IPS-20b (cell line): Measurements from ENCODE around the gene TMUB1.

Source experiments
- H3K27ac ChIP-seq: one replicate; pipeline ENCODE4 v1.5.1; 2013; ENCODE audit warnings: low read length
- H3K27me3 ChIP-seq: 2 replicates; pipeline ENCODE4 v1.6.1; 2013; ENCODE audit warnings: mild to moderate bottlenecking, low read length, inconsistent platforms; ENCODE audit not compliant: insufficient read depth
- H3K36me3 ChIP-seq: 2 replicates; pipeline ENCODE4 v1.6.1; 2013; ENCODE audit warnings: low read depth, mild to moderate bottlenecking, inconsistent platforms, low read length, moderate library complexity; ENCODE audit not compliant: insufficient read depth
- H3K4me1 ChIP-seq: 2 replicates; pipeline ENCODE4 v1.6.1; 2013; ENCODE audit warnings: mild to moderate bottlenecking, control low read depth, inconsistent platforms, low read length, moderate library complexity; ENCODE audit not compliant: insufficient read depth
- H3K4me3 ChIP-seq: 2 replicates; pipeline ENCODE4 v1.5.1; 2013; ENCODE audit warnings: mild to moderate bottlenecking, low read length, inconsistent platforms
- H3K9ac ChIP-seq: 2 replicates; pipeline ENCODE4 v1.6.1; 2013; ENCODE audit warnings: low read depth, mild to moderate bottlenecking, inconsistent platforms, low read length, moderate library complexity
- H3K9me3 ChIP-seq: 2 replicates; pipeline ENCODE4 v1.6.1; 2013; ENCODE audit warnings: mild to moderate bottlenecking, low read depth, low read length, inconsistent platforms; ENCODE audit not compliant: insufficient read depth

TMUB1 gene

DNA sequence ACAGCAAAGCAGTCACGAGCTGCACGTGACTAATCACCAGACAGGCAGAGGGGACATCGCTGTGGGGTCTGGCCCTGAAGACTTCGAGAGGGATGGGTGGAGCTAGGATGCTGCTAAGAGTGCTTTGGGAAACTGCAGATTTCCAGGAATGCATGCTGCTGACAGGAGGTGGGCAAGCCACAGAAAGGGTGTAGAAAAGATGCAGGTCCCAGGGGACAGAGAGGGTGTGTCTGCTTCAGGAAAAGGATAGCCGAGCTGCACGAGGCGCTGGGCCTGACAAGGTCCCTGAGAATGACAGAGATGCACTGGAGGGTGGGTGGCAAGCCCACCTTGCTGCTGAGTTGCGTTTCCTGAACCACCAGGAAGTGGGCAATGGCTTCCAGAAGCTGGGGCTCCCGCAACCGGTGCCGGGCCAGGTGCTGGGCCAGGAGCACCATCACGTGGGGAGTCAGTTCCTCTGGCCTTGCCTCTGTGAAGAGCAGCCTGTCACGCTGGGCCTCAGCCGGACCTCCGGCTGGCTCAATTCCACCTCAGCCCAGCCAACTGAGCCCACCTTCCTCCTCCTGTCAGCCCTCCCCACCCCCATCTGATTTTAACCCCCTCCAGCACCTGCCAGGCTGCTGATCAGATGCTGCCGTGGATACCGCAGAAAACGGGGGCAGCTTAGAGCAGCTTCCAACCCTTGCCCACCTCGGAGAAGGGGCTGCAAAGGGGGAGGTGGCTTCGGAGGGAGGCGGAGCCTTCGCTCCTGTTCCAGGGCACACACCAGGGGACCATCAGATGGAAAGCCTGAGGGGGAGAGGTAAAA is 4.9 kb downstream of the TMUB1 start:
- H3K27ac ChIP-seq, result no peak overlapping the region
- peaks cover 5% of the 10 kb centered on the region for H3K4me1 ChIP-seq
- H3K9me3 ChIP-seq, result no peaks in the 10 kb centered on the region
- H3K27me3 ChIP-seq, result no peaks in the 10 kb centered on the region
- H3K9ac ChIP-seq, result no peak overlapping the region
- no peak overlapping the region for H3K4me3 ChIP-seq
- peaks cover 31% of the 10 kb centered on the region for H3K36me3 ChIP-seq

DNA sequence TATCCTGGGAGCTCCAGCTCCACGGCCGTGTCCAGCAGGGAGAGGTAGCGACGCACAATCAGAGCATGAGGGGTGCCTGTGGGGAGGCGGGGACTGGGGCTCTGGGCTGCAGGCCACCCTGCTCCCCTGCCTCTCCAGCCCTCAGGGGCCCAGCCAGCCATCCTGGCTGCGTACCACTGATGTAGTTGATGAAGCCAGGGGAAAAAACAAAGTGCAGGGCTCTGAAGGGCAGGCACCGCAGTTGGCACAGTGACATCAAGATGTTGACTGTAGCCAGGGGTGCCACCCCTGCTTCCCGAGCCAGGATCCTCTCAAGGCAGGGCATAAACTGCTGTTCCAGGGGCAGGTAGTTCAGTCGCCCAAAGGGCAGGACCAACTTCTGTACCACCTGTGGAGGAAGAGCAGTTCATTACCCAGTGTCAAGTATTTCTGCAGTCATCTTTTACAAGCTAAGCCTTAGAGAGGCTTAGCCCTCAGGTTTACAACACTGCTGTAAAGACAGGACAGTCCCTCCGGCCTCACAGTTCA is 5.5 kb downstream of the TMUB1 start:
- Histone ChIP-seq H3K27me3 (no peaks in the 10 kb centered on the region), H3K4me3 (no peak overlapping the region), H3K9ac (no peak overlapping the region), H3K4me1 (peaks cover 5% of the 10 kb centered on the region), H3K27ac (no peak overlapping the region), H3K9me3 (no peaks in the 10 kb centered on the region), H3K36me3 (peaks cover 31% of the 10 kb centered on the region)

DNA sequence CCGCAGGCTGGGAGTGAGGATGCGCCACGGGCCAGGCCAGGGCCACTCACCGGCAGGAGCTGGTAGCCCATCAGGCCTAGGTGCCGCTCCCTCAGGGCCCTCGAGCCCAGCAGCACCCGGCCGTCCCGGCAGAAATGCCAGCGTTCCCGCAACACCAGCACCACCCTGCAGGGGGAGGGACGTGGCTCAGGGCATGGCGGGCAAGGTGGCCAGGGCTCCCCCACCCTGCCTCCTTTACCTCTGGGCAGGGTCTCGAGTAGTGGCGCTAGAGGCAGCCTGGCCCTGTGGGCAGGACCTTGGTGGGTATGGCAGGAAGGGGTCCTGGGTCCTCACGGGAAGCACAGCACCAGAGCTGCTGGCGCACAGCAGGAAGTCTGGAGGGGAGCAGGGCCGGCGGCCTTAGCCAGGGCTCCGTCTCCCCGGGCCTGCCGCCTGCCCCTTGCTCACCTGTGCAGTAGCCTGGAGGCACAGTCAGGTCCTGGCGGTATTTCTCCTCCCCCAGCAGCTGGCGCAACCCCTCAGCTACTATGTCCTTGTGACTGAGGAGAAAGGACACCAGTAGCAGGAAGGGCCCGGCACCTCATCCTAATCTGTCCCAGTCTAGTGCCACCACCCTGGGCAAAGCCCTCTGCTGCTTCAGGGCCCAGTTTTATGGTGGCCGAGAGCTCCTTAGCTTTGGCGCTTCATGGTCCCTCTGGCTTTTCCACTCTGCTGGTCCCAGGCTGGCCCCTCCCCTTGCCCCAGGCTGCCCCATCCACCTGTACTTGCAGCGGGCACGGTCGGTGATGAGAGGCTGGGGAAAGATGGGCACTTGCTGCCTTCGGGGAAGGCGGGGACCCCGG is 6.2 kb downstream of the TMUB1 start:
- Histone ChIP-seq H3K27ac (no peak overlapping the region), H3K9ac (no peak overlapping the region), H3K9me3 (no peaks in the 10 kb centered on the region)

GRCh38 chr7:151075978-151076426 is 7.3 kb downstream of the TMUB1 start:
- H3K9me3 ChIP-seq, result no peaks in the 10 kb centered on the region

More for the DNA sequence above, 6.2 kb downstream of the TMUB1 start:
- peaks cover 37% of the 10 kb centered on the region for H3K36me3 ChIP-seq
- no peak overlapping the region for H3K4me3 ChIP-seq
- H3K4me1 ChIP-seq, result peaks cover 5% of the 10 kb centered on the region
- no peaks in the 10 kb centered on the region for H3K27me3 ChIP-seq

GRCh38 chr7:151075662-151075971 is 7.7 kb downstream of the TMUB1 start:
- Histone ChIP-seq H3K4me1 (peaks cover 5% of the 10 kb centered on the region), H3K36me3 (peaks cover 51% of the 10 kb centered on the region), H3K27ac (no peak overlapping the region), H3K27me3 (no peaks in the 10 kb centered on the region), H3K9me3 (no peaks in the 10 kb centered on the region), H3K4me3 (no peak overlapping the region), H3K9ac (no peak overlapping the region)

More at GRCh38 chr7:151075978-151076426, 7.3 kb downstream of the TMUB1 start:
- peaks cover 47% of the 10 kb centered on the region for H3K36me3 ChIP-seq
- no peak overlapping the region for H3K9ac ChIP-seq
- no peak overlapping the region for H3K4me3 ChIP-seq
- H3K4me1 ChIP-seq, result peaks cover 5% of the 10 kb centered on the region
- no peaks in the 10 kb centered on the region for H3K27me3 ChIP-seq
- no peak overlapping the region for H3K27ac ChIP-seq

GRCh38 chr7:151074817-151075661 is 8.3 kb downstream of the TMUB1 start:
- Histone ChIP-seq H3K27me3 (no peaks in the 10 kb centered on the region), H3K4me1 (peaks cover 5% of the 10 kb centered on the region), H3K27ac (no peak overlapping the region), H3K36me3 (peaks cover 57% of the 10 kb centered on the region), H3K4me3 (no peak overlapping the region), H3K9me3 (no peaks in the 10 kb centered on the region), H3K9ac (no peak overlapping the region)

DNA sequence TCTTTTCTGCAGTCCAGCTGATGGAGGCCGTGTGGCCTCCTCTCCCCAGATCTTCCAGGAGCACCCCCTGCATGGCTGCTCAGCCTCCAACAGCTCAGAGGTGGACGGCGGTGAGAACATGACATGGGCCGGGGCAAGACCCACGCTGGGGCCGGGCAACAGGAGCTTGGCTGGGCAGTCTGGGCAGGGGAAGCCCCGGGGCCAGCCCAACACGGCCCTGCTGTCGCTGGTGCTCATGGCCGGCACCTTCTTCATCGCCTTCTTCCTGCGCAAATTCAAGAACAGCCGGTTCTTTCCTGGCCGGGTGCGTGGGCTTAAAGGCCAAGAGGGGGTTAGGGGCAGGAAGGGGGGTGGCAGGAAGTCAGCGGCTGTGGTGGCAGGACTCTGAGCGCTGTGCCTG is 9.3 kb downstream of the TMUB1 start:
- Histone ChIP-seq H3K36me3 (peaks cover 67% of the 10 kb centered on the region), H3K4me1 (peaks cover 1% of the 10 kb centered on the region), H3K9ac (no peak overlapping the region), H3K4me3 (no peak overlapping the region), H3K27ac (no peak overlapping the region), H3K9me3 (no peaks in the 10 kb centered on the region), H3K27me3 (no peaks in the 10 kb centered on the region)

DNA sequence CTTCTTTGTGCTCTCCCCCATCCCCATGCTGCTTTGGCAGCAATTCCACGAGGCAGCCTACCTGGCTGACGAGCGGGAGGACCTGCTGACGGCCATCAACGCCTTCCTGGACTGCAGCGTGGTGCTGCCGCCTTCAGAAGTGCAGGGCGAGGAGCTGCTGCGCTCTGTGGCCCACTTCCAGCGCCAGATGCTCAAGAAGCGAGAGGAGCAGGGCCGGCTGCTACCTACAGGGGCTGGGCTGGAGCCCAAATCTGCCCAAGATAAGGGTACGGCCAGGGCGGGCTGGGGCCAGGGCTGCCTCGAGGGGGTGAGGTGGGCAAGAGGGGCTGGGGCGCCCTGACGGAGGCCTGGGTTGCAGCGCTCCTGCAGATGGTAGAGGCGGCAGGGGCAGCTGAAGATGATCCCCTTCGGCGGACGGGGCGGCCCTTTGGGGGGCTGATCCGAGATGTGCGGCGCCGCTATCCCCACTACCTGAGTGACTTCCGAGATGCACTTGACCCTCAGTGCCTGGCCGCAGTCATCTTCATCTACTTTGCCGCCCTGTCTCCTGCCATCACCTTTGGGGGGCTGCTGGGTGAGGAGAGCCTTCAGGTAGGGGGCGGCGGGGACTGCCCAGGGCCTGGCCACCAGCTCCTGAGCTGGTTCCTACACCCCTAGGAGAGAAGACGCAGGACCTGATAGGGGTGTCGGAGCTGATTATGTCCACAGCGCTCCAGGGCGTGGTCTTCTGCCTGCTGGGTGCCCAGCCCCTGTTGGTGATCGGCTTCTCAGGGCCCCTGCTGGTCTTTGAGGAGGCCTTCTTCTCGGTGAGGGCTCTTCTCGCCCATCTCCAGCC is 12.0 kb downstream of the TMUB1 start:
- Histone ChIP-seq H3K9me3 (no peaks in the 10 kb centered on the region), H3K9ac (no peak overlapping the region), H3K36me3 (peaks cover 86% of the 10 kb centered on the region)

GRCh38 chr7:151070574-151070960 is 12.7 kb downstream of the TMUB1 start:
- H3K9ac ChIP-seq, result no peak overlapping the region
- no peak overlapping the region for H3K4me3 ChIP-seq

More for the DNA sequence above, 12.0 kb downstream of the TMUB1 start:
- H3K27ac ChIP-seq, result no peak overlapping the region
- no peaks in the 10 kb centered on the region for H3K27me3 ChIP-seq
- peaks cover 9% of the 10 kb centered on the region for H3K4me1 ChIP-seq
- no peak overlapping the region for H3K4me3 ChIP-seq

GRCh38 chr7:151069841-151070573 is 13.3 kb downstream of the TMUB1 start:
- H3K9ac ChIP-seq, result no peak overlapping the region
- no peaks in the 10 kb centered on the region for H3K27me3 ChIP-seq
- peaks cover 9% of the 10 kb centered on the region for H3K4me1 ChIP-seq
- H3K4me3 ChIP-seq, result no peak overlapping the region
- no peak overlapping the region for H3K27ac ChIP-seq
- H3K9me3 ChIP-seq, result no peaks in the 10 kb centered on the region
- peaks cover 86% of the 10 kb centered on the region for H3K36me3 ChIP-seq

More at GRCh38 chr7:151070574-151070960, 12.7 kb downstream of the TMUB1 start:
- H3K36me3 ChIP-seq, result peaks cover 86% of the 10 kb centered on the region
- H3K4me1 ChIP-seq, result peaks cover 9% of the 10 kb centered on the region
- H3K27me3 ChIP-seq, result no peaks in the 10 kb centered on the region
- no peaks in the 10 kb centered on the region for H3K9me3 ChIP-seq
- H3K27ac ChIP-seq, result no peak overlapping the region
